ENCODE data around the gene ANKFY1. TPM values are rescaled to one million over a fixed set of nuclear protein-coding genes. Genes with fewer than 3 reads are reported as not detected.

Gene ANKFY1
- total RNA-seq, 1 experiment from 2014 or later = 38.6 TPM

DNA sequence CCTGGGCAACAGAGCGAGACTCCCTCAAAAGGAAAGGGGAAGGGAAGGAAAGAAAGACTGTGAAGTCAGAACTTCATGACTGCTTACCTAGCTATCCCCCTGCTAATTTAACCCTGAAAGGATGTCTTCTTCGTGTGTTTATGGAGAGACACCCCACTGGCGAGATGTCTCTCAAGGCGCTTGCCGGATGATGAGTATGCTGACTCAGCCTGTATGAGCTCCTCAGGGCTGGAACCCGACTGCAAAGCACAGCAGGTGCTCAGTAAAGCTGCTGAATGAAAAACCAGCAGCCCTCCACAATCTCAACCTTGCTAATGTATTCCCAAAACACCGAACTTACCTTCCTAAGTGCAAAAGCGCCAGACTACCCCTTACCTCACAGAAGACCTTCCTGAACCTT lies 2.3 kb downstream of the ANKFY1 start:
- ATAC-seq (no peak), DNase-seq (ENCODE audit: low read depth, low spot score) (no peak)
- Histone ChIP-seq H3K4me3 (ENCODE audit: low read depth in 2 of 2, low read length in 2 of 2) (no peak overlapping the region), H3K27ac (ENCODE audit: low read length) (no peak overlapping the region), H3K27me3 (ENCODE audit: control insufficient read depth, insufficient read depth, low read length) (no peaks in the 10 kb centered on the region), H3K4me1 (ENCODE audit: control insufficient read depth, insufficient read depth, low read length) (peaks cover 4% of the 10 kb centered on the region; the same call in 1 of the 2 replicates), H3K9me3 (ENCODE audit: control insufficient read depth, insufficient read depth, low read depth, low read length) (peaks cover 25% of the 10 kb centered on the region), H3K36me3 (ENCODE audit: control insufficient read depth, insufficient read depth, low read length) (peaks cover 5% of the 10 kb centered on the region; the same call in 1 of the 2 replicates)
- no peak for TF ChIP-seq REST (IDR thresholded peaks at IDR 0.05; ENCODE audit: insufficient read depth in 1 of 2, low read depth in 2 of 2, low read length in 1 of 2)
- TF ChIP-seq TCF7L2 (IDR thresholded peaks at IDR 0.05; ENCODE audit: low read depth, low read length) = no peak
- no peak for TF ChIP-seq POLR2AphosphoS5 (IDR thresholded peaks at IDR 0.05; ENCODE audit: low read depth, low read length)
- TF ChIP-seq CTCF (IDR thresholded peaks at IDR 0.05) = no peak
- TF ChIP-seq SIN3A (IDR thresholded peaks at IDR 0.05; ENCODE audit: borderline replicate concordance, insufficient read depth, low read depth, low read length) = no peak
- in situ Hi-C loops (cut with HindIII; ENCODE audit: low pct_unique_long_range_greater_than_20kb, low sequenced_read_pairs) (no loop called here), intact Hi-C loops (cut with micrococcal nuclease; ENCODE audit: unreplicated experiment) (no loop called here)
- CTCF ChIA-PET = no interaction called here
- POLR2A ChIA-PET = no interaction called here
- BruUV-seq (replicated peaks) = no TSS peak

DNA sequence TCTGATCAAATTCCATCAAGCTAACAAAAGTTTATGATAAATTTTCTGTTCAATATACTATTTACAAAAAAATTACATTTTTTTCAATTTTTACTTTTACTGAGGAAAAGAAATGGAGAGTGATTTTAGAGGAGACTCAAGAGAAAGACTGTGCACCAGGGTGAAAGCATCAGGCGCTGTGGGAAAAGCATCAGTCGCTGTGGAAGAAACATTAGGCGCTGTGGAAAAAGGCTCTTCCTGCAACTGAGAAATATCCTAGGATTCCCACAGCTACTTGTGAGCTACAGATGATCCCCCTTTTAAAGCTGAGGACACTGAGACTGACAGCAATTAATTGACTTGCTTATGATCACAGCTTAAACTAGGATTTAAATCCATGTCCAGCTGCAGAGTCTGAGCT lies 4.9 kb downstream of the ANKFY1 start:
- POLR2A ChIA-PET = no interaction called here
- BruUV-seq (replicated peaks) = no TSS peak
- intact Hi-C loops (cut with micrococcal nuclease; ENCODE audit: unreplicated experiment) (no loop called here), in situ Hi-C loops (cut with HindIII; ENCODE audit: low pct_unique_long_range_greater_than_20kb, low sequenced_read_pairs) (no loop called here)
- no peak for DNase-seq (ENCODE audit: low read depth, low spot score)
- no peak for TF ChIP-seq POLR2AphosphoS5 (IDR thresholded peaks at IDR 0.05; ENCODE audit: low read depth, low read length)
- TF ChIP-seq TCF7L2 (IDR thresholded peaks at IDR 0.05; ENCODE audit: low read depth, low read length) = no peak
- no peak for TF ChIP-seq REST (IDR thresholded peaks at IDR 0.05; ENCODE audit: insufficient read depth in 1 of 2, low read depth in 2 of 2, low read length in 1 of 2)
- no peak for TF ChIP-seq SIN3A (IDR thresholded peaks at IDR 0.05; ENCODE audit: borderline replicate concordance, insufficient read depth, low read depth, low read length)
- TF ChIP-seq CTCF (IDR thresholded peaks at IDR 0.05) = no peak
- Histone ChIP-seq H3K4me1 (ENCODE audit: control insufficient read depth, insufficient read depth, low read length) (no peaks in the 10 kb centered on the region), H3K27me3 (ENCODE audit: control insufficient read depth, insufficient read depth, low read length) (no peaks in the 10 kb centered on the region), H3K4me3 (ENCODE audit: low read depth in 2 of 2, low read length in 2 of 2) (no peak overlapping the region), H3K27ac (ENCODE audit: low read length) (no peak overlapping the region), H3K36me3 (ENCODE audit: control insufficient read depth, insufficient read depth, low read length) (peaks cover 5% of the 10 kb centered on the region; the same call in 1 of the 2 replicates), H3K9me3 (ENCODE audit: control insufficient read depth, insufficient read depth, low read depth, low read length) (peaks cover 25% of the 10 kb centered on the region)
- ATAC-seq = no peak
- CTCF ChIA-PET = interaction anchor here (0.6 kb wide), 1 partner anchor 61 kb away, joined by 8 read pairs; no protein-coding TSS in a partner anchor

Data from Panc1 (cell line).